Ishikawa (cell line): ENCODE measurements around the gene REX1BD.

Experiments used
- CEBPB ChIP-seq: IDR thresholded peaks from 2 replicates; pipeline ENCODE4 v1.6.1; 2012
- EGR1 ChIP-seq: IDR thresholded peaks from 2 replicates; pipeline ENCODE4 v1.6.1; 2012
- EP300 ChIP-seq: IDR thresholded peaks from 2 replicates; pipeline ENCODE4 v1.6.1; 2012; ENCODE audit warnings: borderline replicate concordance
- FOXM1 ChIP-seq: IDR thresholded peaks from 2 replicates; pipeline ENCODE4 v1.6.1; 2012; ENCODE audit warnings: low read depth, borderline replicate concordance
- NFIC ChIP-seq: IDR thresholded peaks from 2 replicates; pipeline ENCODE4 v1.6.1; 2012
- RAD21 ChIP-seq: IDR thresholded peaks from 2 replicates; pipeline ENCODE4 v1.6.1; 2012; ENCODE audit warnings: low read depth
- TAF1 ChIP-seq: IDR thresholded peaks from 2 replicates; pipeline ENCODE4 v1.6.1; 2012; ENCODE audit warnings: low read depth, mild to moderate bottlenecking
- TCF12 ChIP-seq: IDR thresholded peaks from 2 replicates; pipeline ENCODE4 v1.6.1; 2012; ENCODE audit warnings: low read depth
- TEAD4 ChIP-seq: IDR thresholded peaks from 2 replicates; pipeline ENCODE4 v1.6.1; 2012
- YY1 ChIP-seq: IDR thresholded peaks from 2 replicates; pipeline ENCODE4 v1.6.1; 2012; ENCODE audit warnings: low read depth
- TF ChIP-seq, protein P1 (sequence below): IDR thresholded peaks from 2 replicates; pipeline ENCODE4 v1.6.1; 2012; ENCODE audit warnings: low read depth, mild to moderate bottlenecking
- TF ChIP-seq, protein P2 (sequence below): IDR thresholded peaks from 2 replicates; pipeline ENCODE4 v1.6.1; 2012
- TF ChIP-seq, protein P3 (sequence below): IDR thresholded peaks from 2 replicates; pipeline ENCODE4 v1.6.1; 2012

DNA sequence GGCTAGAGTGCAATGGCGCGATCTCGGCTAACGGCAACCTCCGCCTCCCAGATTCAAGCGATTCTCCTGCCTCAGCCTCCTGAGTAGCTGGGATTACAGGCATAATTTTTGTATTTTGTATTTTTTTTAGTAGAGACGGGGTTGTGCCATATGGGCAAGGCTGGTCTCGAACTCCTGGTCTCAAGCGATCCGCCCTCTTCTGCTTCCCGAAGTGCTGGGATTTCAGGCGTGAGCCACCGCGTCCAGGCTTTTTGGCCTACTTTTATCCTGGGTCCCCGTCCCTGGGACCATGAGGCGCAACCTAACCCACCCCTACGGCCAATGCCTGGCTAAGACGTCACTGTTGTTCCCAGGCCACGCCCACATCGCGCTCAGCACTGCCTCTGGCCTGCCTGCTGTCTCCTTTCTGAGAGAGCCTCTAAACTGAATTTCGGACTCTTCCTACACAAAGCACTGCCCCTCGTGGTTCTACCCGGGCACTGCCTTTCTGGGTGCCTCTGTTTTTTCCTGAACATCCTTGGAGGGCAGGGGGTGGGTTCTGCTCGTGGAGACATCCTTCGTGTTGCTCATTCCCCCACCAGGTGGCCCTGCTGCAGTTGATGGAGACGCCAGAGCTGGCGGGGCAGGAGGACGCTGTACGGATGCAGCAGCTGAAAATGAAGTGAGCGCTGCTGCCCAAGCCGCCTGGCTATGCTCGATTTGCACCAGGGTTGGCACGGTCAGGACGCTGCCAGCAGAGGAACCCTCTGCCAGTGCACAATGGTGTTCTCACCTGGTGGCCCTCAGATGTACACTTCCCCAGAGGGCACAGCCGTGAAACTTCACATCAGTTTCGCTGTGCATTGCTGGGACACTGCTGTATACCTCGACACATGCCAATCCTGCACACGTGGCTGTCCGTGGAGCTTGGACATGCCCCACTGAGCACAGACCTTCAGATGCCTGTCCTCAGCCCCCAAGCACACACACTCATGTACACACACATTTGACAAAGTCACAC is 2.0 kb downstream of the REX1BD start:
- TF ChIP-seq TEAD4 = no peak
- TF ChIP-seq, protein P1, sequence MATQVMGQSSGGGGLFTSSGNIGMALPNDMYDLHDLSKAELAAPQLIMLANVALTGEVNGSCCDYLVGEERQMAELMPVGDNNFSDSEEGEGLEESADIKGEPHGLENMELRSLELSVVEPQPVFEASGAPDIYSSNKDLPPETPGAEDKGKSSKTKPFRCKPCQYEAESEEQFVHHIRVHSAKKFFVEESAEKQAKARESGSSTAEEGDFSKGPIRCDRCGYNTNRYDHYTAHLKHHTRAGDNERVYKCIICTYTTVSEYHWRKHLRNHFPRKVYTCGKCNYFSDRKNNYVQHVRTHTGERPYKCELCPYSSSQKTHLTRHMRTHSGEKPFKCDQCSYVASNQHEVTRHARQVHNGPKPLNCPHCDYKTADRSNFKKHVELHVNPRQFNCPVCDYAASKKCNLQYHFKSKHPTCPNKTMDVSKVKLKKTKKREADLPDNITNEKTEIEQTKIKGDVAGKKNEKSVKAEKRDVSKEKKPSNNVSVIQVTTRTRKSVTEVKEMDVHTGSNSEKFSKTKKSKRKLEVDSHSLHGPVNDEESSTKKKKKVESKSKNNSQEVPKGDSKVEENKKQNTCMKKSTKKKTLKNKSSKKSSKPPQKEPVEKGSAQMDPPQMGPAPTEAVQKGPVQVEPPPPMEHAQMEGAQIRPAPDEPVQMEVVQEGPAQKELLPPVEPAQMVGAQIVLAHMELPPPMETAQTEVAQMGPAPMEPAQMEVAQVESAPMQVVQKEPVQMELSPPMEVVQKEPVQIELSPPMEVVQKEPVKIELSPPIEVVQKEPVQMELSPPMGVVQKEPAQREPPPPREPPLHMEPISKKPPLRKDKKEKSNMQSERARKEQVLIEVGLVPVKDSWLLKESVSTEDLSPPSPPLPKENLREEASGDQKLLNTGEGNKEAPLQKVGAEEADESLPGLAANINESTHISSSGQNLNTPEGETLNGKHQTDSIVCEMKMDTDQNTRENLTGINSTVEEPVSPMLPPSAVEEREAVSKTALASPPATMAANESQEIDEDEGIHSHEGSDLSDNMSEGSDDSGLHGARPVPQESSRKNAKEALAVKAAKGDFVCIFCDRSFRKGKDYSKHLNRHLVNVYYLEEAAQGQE = no peak
- TF ChIP-seq CEBPB = no peak
- no peak for TF ChIP-seq TAF1
- no peak for TF ChIP-seq EGR1
- TF ChIP-seq, protein P2, sequence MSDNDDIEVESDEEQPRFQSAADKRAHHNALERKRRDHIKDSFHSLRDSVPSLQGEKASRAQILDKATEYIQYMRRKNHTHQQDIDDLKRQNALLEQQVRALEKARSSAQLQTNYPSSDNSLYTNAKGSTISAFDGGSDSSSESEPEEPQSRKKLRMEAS = no peak
- TF ChIP-seq FOXM1 = no peak
- TF ChIP-seq EP300 = no peak
- TF ChIP-seq YY1 = no peak
- TF ChIP-seq, protein P3, sequence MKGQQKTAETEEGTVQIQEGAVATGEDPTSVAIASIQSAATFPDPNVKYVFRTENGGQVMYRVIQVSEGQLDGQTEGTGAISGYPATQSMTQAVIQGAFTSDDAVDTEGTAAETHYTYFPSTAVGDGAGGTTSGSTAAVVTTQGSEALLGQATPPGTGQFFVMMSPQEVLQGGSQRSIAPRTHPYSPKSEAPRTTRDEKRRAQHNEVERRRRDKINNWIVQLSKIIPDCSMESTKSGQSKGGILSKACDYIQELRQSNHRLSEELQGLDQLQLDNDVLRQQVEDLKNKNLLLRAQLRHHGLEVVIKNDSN = no peak
- TF ChIP-seq RAD21 = no peak
- TF ChIP-seq TCF12 = no peak
- TF ChIP-seq NFIC = no peak
